Choroid plexus epithelial cell (primary cell): ENCODE data around the gene CIAO3.

ENCODE experiments used
- DNase-seq: peaks from one replicate; pipeline ENCODE4 v3.0.0-alpha.2; 2010; ENCODE audit warnings: low read depth
- H3K4me3 ChIP-seq: 2 replicates; pipeline ENCODE4 v1.5.1; 2011; ENCODE audit warnings: low read depth, mild to moderate bottlenecking, control low read depth, low read length, moderate library complexity
- TF ChIP-seq, protein P1 (sequence below): conservative IDR thresholded peaks from 2 replicates; pipeline ENCODE4 v1.5.1; 2011; ENCODE audit warnings: low read depth, mild to moderate bottlenecking, control low read depth, inconsistent platforms, low read length, moderate library complexity

CIAO3 gene

DNA sequence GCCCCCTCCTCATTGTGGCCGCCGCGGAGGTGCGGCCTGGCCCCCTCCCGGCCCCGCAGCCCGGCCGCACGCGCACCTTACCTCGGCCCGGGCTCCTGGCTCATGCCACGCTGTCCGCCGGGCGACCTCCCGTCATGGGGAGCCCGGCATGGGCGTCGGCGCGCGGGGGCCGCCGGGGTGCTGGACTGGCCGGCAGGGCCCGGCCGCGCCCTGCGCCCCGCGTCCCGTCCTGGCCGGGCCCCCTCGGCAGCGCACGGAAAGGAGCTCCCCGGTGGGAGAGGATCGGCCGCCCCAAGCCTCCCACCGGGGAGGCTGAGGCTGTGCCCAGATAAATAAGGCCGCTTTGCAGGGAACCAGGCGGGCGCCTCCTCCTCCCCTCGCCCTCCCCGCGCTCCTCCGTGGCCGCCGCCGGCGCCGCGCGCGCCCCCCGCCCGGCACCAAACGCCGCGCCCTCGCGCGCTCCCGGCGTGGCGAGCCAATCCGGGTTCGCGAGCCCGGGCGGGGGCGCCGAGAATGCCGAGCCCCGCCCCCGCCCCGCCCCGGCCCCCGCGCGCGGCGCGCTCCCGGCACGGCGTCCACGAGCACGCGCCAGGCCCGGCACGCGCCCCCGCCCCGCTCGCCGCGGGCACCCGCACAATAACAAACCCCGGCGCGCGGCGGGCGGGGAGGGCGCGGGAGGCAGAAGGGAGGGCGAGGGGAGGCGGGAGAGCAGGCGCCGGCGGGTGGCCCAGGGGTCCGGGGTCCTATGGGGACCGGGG is 35.2 kb downstream of the CIAO3 start, which contains the start of gene FBXL16:
Gene FBXL16, minus strand, starts transcription at position 371 of the 758 bp plus-strand sequence. CDS start 8,396 bp downstream, outside the sequence.
- TF ChIP-seq, protein P1, sequence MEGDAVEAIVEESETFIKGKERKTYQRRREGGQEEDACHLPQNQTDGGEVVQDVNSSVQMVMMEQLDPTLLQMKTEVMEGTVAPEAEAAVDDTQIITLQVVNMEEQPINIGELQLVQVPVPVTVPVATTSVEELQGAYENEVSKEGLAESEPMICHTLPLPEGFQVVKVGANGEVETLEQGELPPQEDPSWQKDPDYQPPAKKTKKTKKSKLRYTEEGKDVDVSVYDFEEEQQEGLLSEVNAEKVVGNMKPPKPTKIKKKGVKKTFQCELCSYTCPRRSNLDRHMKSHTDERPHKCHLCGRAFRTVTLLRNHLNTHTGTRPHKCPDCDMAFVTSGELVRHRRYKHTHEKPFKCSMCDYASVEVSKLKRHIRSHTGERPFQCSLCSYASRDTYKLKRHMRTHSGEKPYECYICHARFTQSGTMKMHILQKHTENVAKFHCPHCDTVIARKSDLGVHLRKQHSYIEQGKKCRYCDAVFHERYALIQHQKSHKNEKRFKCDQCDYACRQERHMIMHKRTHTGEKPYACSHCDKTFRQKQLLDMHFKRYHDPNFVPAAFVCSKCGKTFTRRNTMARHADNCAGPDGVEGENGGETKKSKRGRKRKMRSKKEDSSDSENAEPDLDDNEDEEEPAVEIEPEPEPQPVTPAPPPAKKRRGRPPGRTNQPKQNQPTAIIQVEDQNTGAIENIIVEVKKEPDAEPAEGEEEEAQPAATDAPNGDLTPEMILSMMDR = no peak
- no peak within 1 kb of the TSS for H3K4me3 ChIP-seq

DNA sequence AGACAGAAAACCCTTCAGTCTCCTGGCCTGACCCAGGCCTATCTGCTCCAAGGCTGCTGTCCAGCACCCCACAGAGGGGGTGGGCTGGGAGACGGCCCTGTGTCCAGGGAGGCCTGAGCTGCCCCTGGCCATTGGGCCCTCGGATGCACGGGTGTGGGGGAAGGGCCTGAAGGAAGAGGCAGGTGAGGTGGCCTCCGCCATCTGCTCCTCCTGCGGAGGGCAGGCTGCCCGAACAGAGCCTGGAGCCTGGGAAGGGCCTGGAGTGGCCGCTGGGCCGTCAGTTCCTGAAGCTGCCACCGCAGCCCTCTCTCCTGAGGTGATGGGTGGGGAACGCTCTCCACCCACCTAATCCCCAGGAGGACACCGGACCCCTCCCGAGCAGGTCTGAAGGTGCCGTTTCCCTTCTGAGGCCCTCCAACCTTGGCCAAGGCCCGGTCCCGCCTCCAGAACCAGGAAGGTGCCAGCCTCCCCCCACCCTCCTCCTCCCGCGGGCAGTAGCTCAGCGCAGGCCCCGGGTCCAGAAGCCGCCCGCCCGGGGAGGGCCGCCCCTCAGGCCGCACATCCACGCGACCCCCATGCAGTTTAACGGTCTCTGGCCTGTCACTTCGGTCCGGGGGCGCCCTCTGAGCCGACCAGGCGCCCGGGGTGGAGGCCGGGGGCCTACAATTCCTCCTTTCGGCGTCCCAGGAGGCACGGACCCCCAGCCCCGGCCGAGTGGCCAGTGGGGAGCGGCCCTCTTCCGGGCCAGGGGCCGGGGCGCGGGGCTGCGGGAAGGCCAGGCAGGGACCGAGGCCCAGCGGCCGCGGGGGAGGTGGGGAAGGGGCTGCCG is 36.0 kb downstream of the CIAO3 start:
- no peak overlapping the region for H3K4me3 ChIP-seq
- TF ChIP-seq, protein P1 = no peak
- no peak for DNase-seq

More for the DNA sequence above, 35.2 kb downstream of the CIAO3 start, which contains the start of gene FBXL16:
- no peak for DNase-seq

DNA sequence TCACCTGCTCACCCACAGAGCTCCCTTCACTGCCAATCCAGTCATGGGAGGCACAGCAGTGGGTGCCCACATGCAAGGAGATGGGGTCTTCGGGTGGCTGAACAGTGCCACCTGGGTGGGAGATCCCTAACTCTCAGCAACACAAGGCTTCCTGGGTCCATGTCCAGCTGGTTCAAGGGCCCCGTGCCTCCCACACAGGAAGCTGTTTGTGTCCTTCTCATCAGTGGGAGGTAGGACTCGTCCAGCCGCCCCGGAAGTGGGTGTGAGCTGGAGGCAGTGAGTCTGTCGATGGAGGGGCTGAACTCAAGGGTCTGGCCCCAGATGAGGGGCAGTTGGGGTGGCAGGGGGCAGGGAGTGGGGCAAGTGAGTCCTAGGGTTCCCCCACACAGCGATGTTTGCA is 36.8 kb downstream of the CIAO3 start:
- no peak overlapping the region for H3K4me3 ChIP-seq
- DNase-seq = no peak
- TF ChIP-seq, protein P1 = no peak

DNA sequence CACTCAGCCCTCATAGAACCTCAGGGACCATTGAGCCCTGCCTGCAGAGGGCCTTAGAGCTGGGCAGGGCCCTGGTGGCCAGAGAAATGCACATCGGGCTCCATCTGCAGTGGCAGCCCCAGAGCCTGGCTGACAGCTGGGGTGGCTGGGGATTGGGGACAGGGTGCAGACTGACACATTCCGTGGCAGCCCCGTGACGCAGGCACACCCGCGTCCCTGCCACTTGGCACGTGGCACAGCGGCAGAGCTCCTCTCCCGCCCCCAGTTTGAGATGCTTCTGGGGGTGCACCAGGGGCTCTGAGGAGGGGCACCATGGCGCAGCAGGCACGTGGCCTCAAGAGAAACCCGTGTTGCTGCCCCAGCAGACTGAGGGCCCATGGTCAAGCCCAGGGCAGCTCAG is 37.4 kb downstream of the CIAO3 start:
- DNase-seq = no peak
- TF ChIP-seq, protein P1 = no peak
- no peak overlapping the region for H3K4me3 ChIP-seq

DNA sequence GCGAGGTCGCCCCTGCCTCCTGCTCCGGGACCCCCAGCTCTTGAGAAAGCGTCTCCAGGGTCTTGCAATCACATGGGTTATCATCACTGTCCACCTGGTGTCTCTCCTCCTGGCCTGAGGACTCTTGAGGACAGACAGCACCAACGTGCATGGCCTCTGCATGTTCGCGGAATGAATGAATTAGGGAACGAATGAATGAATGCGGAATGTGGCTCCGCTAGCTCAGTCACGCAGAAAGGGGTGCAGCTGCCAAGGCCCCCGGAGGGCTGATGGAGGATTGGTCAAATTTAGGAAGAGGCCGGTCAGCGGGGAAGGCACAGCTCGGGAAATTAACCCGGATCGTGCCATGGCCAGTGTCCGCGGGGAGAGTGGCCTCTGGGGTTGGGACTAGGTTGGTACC is 38.5 kb downstream of the CIAO3 start:
- H3K4me3 ChIP-seq = no peak overlapping the region
- DNase-seq = no peak
- TF ChIP-seq, protein P1 = no peak

DNA sequence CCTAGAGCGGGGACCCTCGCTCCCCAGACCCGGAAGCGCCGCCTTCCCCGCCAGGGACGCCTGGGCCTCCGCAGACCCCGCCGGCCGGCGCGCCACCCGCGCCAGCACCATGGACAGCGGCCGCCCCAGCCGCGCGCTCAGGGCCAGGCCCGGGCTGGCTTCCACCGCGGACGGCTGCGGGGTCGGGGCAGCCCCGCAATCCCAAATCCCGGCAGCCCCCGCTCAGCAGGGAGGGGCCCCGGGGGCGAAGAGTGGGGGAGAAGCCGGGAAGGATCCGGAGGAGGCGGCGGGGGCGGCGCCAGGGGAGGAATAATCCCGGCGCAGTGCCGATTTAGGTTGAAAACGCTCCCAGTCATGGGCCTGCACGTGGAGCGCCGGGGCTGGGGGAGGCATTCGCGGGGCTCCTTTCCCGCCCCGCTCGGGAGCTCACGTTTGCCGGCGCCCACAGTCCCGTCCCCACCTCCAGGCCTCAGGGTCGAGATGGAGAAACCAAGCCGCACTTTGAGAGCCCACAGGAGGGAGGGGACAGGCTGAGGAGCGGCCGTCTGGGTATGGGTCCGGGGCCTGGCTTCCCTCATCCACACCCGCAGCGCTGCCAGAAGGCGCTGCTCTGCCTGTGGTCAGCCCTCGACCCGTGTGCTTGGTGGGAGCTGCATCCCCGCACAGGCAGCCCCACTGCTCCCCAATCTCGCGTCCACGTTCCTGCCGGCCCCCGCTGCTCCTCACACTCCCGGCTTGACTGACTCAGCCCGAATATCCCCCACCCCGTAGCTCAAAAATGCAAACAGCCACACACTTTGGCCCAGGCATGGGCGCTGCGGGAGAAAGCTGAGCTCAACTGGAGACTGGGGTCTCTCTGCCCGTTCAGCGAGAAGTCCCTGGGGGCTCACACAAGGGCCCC is 39.9 kb downstream of the CIAO3 start:
- TF ChIP-seq, protein P1 = no peak
- no peak for DNase-seq
- no peak overlapping the region for H3K4me3 ChIP-seq
